Prostate gland (tissue), 2 donors: ENCODE measurements around the gene TMEM178B. TPM values are rescaled to one million over a fixed set of nuclear protein-coding genes. Genes with fewer than 3 reads are reported as not detected.

Source experiments
- DNase-seq: peaks from one replicate; pipeline ENCODE4 v3.0.0-alpha.2; 2019; ENCODE audit warnings: low spot score
- H3K27ac ChIP-seq, 2 donors: fragments of 200-600 bp; sonication (generic); 2 replicates each; pipeline ENCODE4 v1.5.1; 2017 to 2019
- H3K27me3 ChIP-seq: fragments of 200-600 bp; sonication (generic); replicated peaks from 2 replicates; pipeline ENCODE4 v1.5.1; 2019; ENCODE audit not compliant: insufficient read depth
- H3K36me3 ChIP-seq, 2 donors: fragments of 200-600 bp; sonication (generic); 1 replicate in 1 of 2; 2 replicates in 1 of 2; pipeline versions ENCODE4 v1.5.1 to v1.8.1; 2017 to 2019
- H3K4me1 ChIP-seq: fragments of 200-600 bp; sonication (generic); replicated peaks from 2 replicates; pipeline ENCODE4 v1.5.1; 2019
- H3K4me3 ChIP-seq, 2 donors: fragments of 200-600 bp; sonication (generic); 2 replicates each; pipeline ENCODE4 v1.5.1; 2017 to 2019
- H3K9me3 ChIP-seq: fragments of 200-600 bp; sonication (generic); 2 replicates; pipeline ENCODE4 v1.5.1; 2017
- CTCF ChIP-seq, 4 experiments: fragments of 200-600 bp in 2 of 4; fragments of 450-650 bp in 2 of 4; sonication (generic) in 2 of 4; IDR thresholded peaks; 1 replicate in 3 of 4; 2 replicates in 1 of 4; pipeline ENCODE4 v1.5.1; 2016 to 2019; ENCODE audit warnings: antibody characterized with exemption in 4 of 4, mild to moderate bottlenecking in 2 of 4, moderate library complexity in 2 of 4
- POLR2A ChIP-seq: fragments of 450-650 bp; IDR thresholded peaks from one replicate; pipeline ENCODE4 v1.6.1; 2016; ENCODE audit warnings: antibody characterized with exemption, mild to moderate bottlenecking
- POLR2AphosphoS5 ChIP-seq: sonication (generic); formaldehyde crosslinking; IDR thresholded peaks from one replicate; pipeline ENCODE4 v1.6.1; 2017; ENCODE audit warnings: antibody characterized with exemption
- WGBS: methylation state at CpG from one replicate; pipeline ENCODE4 v1.1.5; 2018; 5-methylcytosine and 5-hydroxymethylcytosine counted together
- intact Hi-C: fragments of 100-400 bp; cut with DNase I; formaldehyde crosslinking; loops from one replicate; pipeline ENCODE4 v1.14.2; 2022
- total RNA-seq, 2 donors: library from RNA; depleted of rRNA; stranded (reverse); fragments of >200 nt; gene quantifications; one replicate each; pipeline ENCODE4 v1.1.0, GENCODE V29; 2016

The TMEM178B gene
- total RNA-seq, 2 donors from 2014 or later = 3.4 to 5.2 TPM

- H3K4me1 ChIP-seq = no peaks in the 10 kb centered on the region
- H3K4me3 ChIP-seq = no peak overlapping the region
- H3K36me3 ChIP-seq = no peaks in the 10 kb centered on the region
- no peaks in the 10 kb centered on the region for H3K27me3 ChIP-seq
- no peaks in the 10 kb centered on the region for H3K9me3 ChIP-seq
- DNase-seq = no peak
- intact Hi-C loops = no loop called here
- H3K27ac ChIP-seq = no peak overlapping the region
- 86% methylated on average over 1 of the region's 1 CpG for WGBS
- TF ChIP-seq POLR2A (no peak), POLR2AphosphoS5 (no peak), CTCF (IDR thresholded peaks at IDR 0.05) (no peak)
Observed at GRCh38 chr7:141513720-141514119, 439.9 kb downstream of the TMEM178B start.

- 66% methylated on average over 4 of the region's 4 CpGs for WGBS
- Histone ChIP-seq H3K27me3 (no peaks in the 10 kb centered on the region), H3K36me3 (no peaks in the 10 kb centered on the region), H3K4me1 (no peaks in the 10 kb centered on the region), H3K4me3 (no peak overlapping the region), H3K9me3 (no peaks in the 10 kb centered on the region), H3K27ac (no peak overlapping the region)
- DNase-seq = no peak
- intact Hi-C loops = no loop called here
- TF ChIP-seq POLR2A = no peak
- no peak for TF ChIP-seq POLR2AphosphoS5
- no peak for TF ChIP-seq CTCF (IDR thresholded peaks at IDR 0.05)
Observed at GRCh38 chr7:141515941-141516340, 442.1 kb downstream of the TMEM178B start.

- no peaks in the 10 kb centered on the region for H3K27me3 ChIP-seq
- no peak overlapping the region for H3K27ac ChIP-seq
- TF ChIP-seq POLR2AphosphoS5 (no peak), POLR2A (no peak), CTCF (IDR thresholded peaks at IDR 0.05) (no peak)
- no peak for DNase-seq
- intact Hi-C loops = no loop called here
- H3K4me3 ChIP-seq = no peak overlapping the region
- no peaks in the 10 kb centered on the region for H3K36me3 ChIP-seq
- H3K4me1 ChIP-seq = no peaks in the 10 kb centered on the region
- 97% methylated on average over 4 of the region's 4 CpGs for WGBS
- no peaks in the 10 kb centered on the region for H3K9me3 ChIP-seq
Observed at GRCh38 chr7:141519623-141520022, 445.8 kb downstream of the TMEM178B start.

GRCh38 chr7:141522657-141523342 is 448.9 kb downstream of the TMEM178B start:
- WGBS = 85% methylated on average over 3 of the region's 3 CpGs
- Histone ChIP-seq H3K9me3 (no peaks in the 10 kb centered on the region), H3K36me3 (no peaks in the 10 kb centered on the region), H3K27ac (no peak overlapping the region), H3K27me3 (no peaks in the 10 kb centered on the region), H3K4me3 (no peak overlapping the region), H3K4me1 (no peaks in the 10 kb centered on the region)
- intact Hi-C loops = no loop called here
- DNase-seq = no peak
- TF ChIP-seq CTCF (IDR thresholded peaks at IDR 0.05) (no peak), POLR2A (no peak), POLR2AphosphoS5 (no peak)

GRCh38 chr7:141525973-141526514 is 452.2 kb downstream of the TMEM178B start:
- Histone ChIP-seq H3K4me3 (no peak overlapping the region), H3K27ac (no peak overlapping the region), H3K9me3 (no peaks in the 10 kb centered on the region), H3K36me3 (no peaks in the 10 kb centered on the region), H3K27me3 (no peaks in the 10 kb centered on the region), H3K4me1 (no peaks in the 10 kb centered on the region)
- no peak for DNase-seq
- intact Hi-C loops = no loop called here
- TF ChIP-seq POLR2A = no peak
- no peak for TF ChIP-seq CTCF (IDR thresholded peaks at IDR 0.05)
- TF ChIP-seq POLR2AphosphoS5 = no peak
